ENCODE measurements around the gene C11orf97. TPM values are rescaled to one million over a fixed set of nuclear protein-coding genes. Genes with fewer than 3 reads are reported as not detected.
A peak's percentile ranks its signal among the peaks of the same experiment; 100 is the strongest.
"Not testable (repeated sequence)": the region's sequence is repeated elsewhere in the genome, so short reads cannot be mapped to it uniquely, and the experiment has no call there.

Gene C11orf97
- total and polyA plus RNA-seq, 3 experiments from 2014 or later = not detected

GRCh38 chr11:94494126-94494680, 18.1 kb upstream of the C11orf97 start:
- no peaks in the 10 kb centered on the region for H3K9me3 Mint-ChIP-seq
- DNase-seq = no peak
- peak overlapping the region; percentile 91 for H3K27ac ChIP-seq (ENCODE audit: low read depth, low read length)
- ChIA-PET POLR2A (interaction anchor here (0.6 to 1.0 kb wide), 2 partner anchors 18 to 1100 kb away, joined by 3 read pairs; partner anchors contain the start of gene C11orf97), CTCF (interaction anchor here (1.7 kb wide), 1 partner anchor 11 kb away, joined by 6 read pairs; no protein-coding TSS in a partner anchor)
- peaks cover 29% of the 10 kb centered on the region for H3K36me3 ChIP-seq (ENCODE audit: insufficient read depth, low read length)
- peak overlapping the region; percentile 90 to 99 (median 96) for H3K4me3 Mint-ChIP-seq
- H3K4me1 Mint-ChIP-seq = peaks cover 47 to 59% (median 59%) of the 10 kb centered on the region in 3 donors
- no peaks in the 10 kb centered on the region for H3K27me3 ChIP-seq (ENCODE audit: insufficient read depth, low read length, poor library complexity, severe bottlenecking)
- H3K4me3 ChIP-seq (ENCODE audit: low read length) = peak overlapping the region; percentile 84
- no peaks in the 10 kb centered on the region for H3K9me3 ChIP-seq (ENCODE audit: low read length)
- H3K4me1 ChIP-seq (ENCODE audit: insufficient read depth, low read length) = peaks cover 31% of the 10 kb centered on the region
- H3K36me3 Mint-ChIP-seq = peaks cover 5 to 52% (median 16%) of the 10 kb centered on the region in 3 donors
- H3K27ac Mint-ChIP-seq = peak overlapping the region; percentile 84 to 99 (median 98)
- no peaks in the 10 kb centered on the region for H3K27me3 Mint-ChIP-seq

DNA sequence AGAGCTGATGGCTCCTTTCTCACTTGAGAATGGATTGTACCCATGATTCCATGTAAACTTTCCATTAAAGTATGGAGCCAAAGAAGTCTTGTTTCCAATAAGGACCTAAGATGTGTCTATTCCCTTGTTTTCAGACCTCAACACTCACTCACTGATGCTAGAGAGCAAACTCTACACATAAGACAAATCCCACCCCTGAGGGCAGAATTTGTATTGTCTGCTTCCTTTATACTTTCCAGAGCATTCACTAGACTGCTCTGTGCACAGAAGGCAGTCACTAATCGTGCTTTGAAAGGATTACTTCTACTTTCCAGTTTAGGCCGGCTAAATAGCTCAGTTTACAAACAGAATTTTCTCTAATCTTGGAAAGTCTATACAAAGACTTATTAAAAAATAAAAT, 12.1 kb upstream of the C11orf97 start:
- H3K9me3 Mint-ChIP-seq = no peaks in the 10 kb centered on the region
- peaks cover 21% of the 10 kb centered on the region for H3K36me3 ChIP-seq (ENCODE audit: insufficient read depth, low read length)
- DNase-seq = no peak
- H3K4me3 ChIP-seq (ENCODE audit: low read length) = no peak overlapping the region
- ChIA-PET POLR2A (no interaction called here), CTCF (no interaction called here)
- peaks cover 13 to 28% (median 15%) of the 10 kb centered on the region in 3 donors for H3K4me1 Mint-ChIP-seq
- H3K27me3 ChIP-seq (ENCODE audit: insufficient read depth, low read length, poor library complexity, severe bottlenecking) = no peaks in the 10 kb centered on the region
- peaks cover 0 to 59% (median 9%) of the 10 kb centered on the region in 3 donors for H3K36me3 Mint-ChIP-seq
- no peak overlapping the region for H3K4me3 Mint-ChIP-seq
- H3K27ac ChIP-seq (ENCODE audit: low read depth, low read length) = no peak overlapping the region
- H3K27ac Mint-ChIP-seq = peak overlapping the region in 2 of 8 donors; percentile 3 to 20
- H3K4me1 ChIP-seq (ENCODE audit: insufficient read depth, low read length) = peaks cover 6% of the 10 kb centered on the region
- no peaks in the 10 kb centered on the region for H3K27me3 Mint-ChIP-seq
- no peaks in the 10 kb centered on the region for H3K9me3 ChIP-seq (ENCODE audit: low read length)

DNA sequence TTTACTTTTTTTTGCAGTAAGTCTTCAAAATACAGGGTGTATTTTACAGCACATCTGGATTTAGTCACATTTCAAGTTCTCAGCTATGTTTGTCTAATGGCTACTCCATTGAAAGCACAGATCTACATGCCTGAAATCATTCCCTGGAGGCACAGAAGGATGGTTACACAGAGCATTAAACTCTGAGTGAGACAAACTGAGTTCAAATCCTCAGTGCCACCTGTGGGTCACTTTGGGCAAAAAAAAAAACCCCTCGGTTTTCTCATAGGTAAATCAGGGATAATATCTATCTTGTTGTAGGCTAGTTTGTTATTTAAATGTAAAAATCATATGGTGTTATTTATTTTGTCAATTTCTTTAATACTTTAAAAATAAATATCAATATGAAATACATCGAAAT, 10.7 kb upstream of the C11orf97 start:
- H3K9me3 ChIP-seq (ENCODE audit: low read length) = no peaks in the 10 kb centered on the region
- H3K27ac Mint-ChIP-seq = no peak overlapping the region
- no peaks in the 10 kb centered on the region for H3K27me3 Mint-ChIP-seq
- H3K4me1 Mint-ChIP-seq = peaks cover 4 to 16% (median 4%) of the 10 kb centered on the region in 3 donors
- H3K27ac ChIP-seq (ENCODE audit: low read depth, low read length) = no peak overlapping the region
- H3K4me1 ChIP-seq (ENCODE audit: insufficient read depth, low read length) = no peaks in the 10 kb centered on the region
- no peak overlapping the region for H3K4me3 ChIP-seq (ENCODE audit: low read length)
- H3K4me3 Mint-ChIP-seq = no peak overlapping the region
- POLR2A ChIA-PET = no interaction called here
- peaks cover 0 to 56% (median 9%) of the 10 kb centered on the region in 3 donors for H3K36me3 Mint-ChIP-seq
- CTCF ChIA-PET = interaction anchor here (0.5 to 1.1 kb wide), 3 partner anchors 11 to 606 kb away, joined by 3 to 4 read pairs (median 4); partner anchors contain the start of gene C11orf97
- no peaks in the 10 kb centered on the region for H3K27me3 ChIP-seq (ENCODE audit: insufficient read depth, low read length, poor library complexity, severe bottlenecking)
- DNase-seq = no peak
- no peaks in the 10 kb centered on the region for H3K9me3 Mint-ChIP-seq
- H3K36me3 ChIP-seq (ENCODE audit: insufficient read depth, low read length) = peaks cover 20% of the 10 kb centered on the region

DNA sequence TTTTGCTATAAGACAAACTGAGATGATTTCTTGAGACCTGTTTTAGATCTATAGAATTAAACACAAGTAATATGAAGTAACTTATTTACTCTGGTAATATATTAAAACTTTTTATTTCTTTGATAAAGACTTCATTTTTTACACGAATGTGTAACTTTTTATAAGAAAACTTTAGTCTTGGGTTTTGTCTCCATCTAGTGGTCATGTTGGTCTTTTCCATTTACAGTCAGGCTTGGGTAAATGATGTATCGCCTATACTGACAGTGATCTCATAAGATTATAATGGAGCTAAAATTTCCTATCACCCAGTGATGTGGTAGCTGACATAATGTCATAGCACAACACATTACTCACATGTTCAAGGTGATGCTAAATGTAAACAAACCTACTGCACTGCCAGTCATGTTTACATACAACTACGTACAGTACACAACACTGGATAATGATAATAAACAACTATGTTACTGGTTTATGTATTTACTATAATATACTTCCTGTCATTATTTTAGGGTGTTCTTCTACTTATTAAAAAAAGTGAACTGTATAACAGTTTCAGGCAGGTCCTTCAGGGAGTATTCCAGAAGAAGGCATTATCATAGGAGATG, 7.5 kb upstream of the C11orf97 start:
- Mint-ChIP-seq H3K27me3 (peaks cover 3 to 4% of the 10 kb centered on the region in 2 donors), H3K4me3 (no peak overlapping the region), H3K4me1 (peaks cover 0 to 2% (median 0%) of the 10 kb centered on the region in 3 donors), H3K9me3 (no peaks in the 10 kb centered on the region), H3K27ac (no peak overlapping the region), H3K36me3 (peaks cover 0 to 25% (median 2%) of the 10 kb centered on the region in 3 donors)
- DNase-seq = peak in 2 of 5 donors; percentile 36
- Histone ChIP-seq H3K27me3 (ENCODE audit: insufficient read depth, low read length, poor library complexity, severe bottlenecking) (no peaks in the 10 kb centered on the region), H3K4me1 (ENCODE audit: insufficient read depth, low read length) (no peaks in the 10 kb centered on the region), H3K4me3 (ENCODE audit: low read length) (no peak overlapping the region), H3K36me3 (ENCODE audit: insufficient read depth, low read length) (no peaks in the 10 kb centered on the region), H3K27ac (ENCODE audit: low read depth, low read length) (no peak overlapping the region), H3K9me3 (ENCODE audit: low read length) (no peaks in the 10 kb centered on the region)
- POLR2A ChIA-PET = no interaction called here
- CTCF ChIA-PET = interaction anchor here (0.7 to 1.5 kb wide), 9 partner anchors 10 to 692 kb away, joined by 3 to 8 read pairs (median 4); partner anchors contain the start of genes ANKRD49 and MRE11

GRCh38 chr11:94506513-94506912, 5.7 kb upstream of the C11orf97 start:
- H3K36me3 ChIP-seq (ENCODE audit: insufficient read depth, low read length); POLR2A ChIA-PET; H3K4me1 Mint-ChIP-seq; H3K27me3 ChIP-seq (ENCODE audit: insufficient read depth, low read length, poor library complexity, severe bottlenecking); H3K9me3 ChIP-seq (ENCODE audit: low read length); H3K9me3 Mint-ChIP-seq; H3K27ac Mint-ChIP-seq; H3K36me3 Mint-ChIP-seq; DNase-seq; H3K27ac ChIP-seq (ENCODE audit: low read depth, low read length); H3K27me3 Mint-ChIP-seq; H3K4me3 ChIP-seq (ENCODE audit: low read length); H3K4me3 Mint-ChIP-seq; H3K4me1 ChIP-seq (ENCODE audit: insufficient read depth, low read length): not testable (repeated sequence)
- CTCF ChIA-PET = interaction anchor here (0.9 kb wide), 1 partner anchor 180 kb away, joined by 4 read pairs; no protein-coding TSS in a partner anchor

GRCh38 chr11:94507485-94507884, 4.8 kb upstream of the C11orf97 start:
- POLR2A ChIA-PET = no interaction called here
- Mint-ChIP-seq H3K27ac (no peak overlapping the region), H3K4me3 (no peak overlapping the region), H3K36me3 (peaks cover 0 to 5% (median 2%) of the 10 kb centered on the region in 3 donors), H3K4me1 (peaks cover 8 to 10% (median 8%) of the 10 kb centered on the region in 3 donors), H3K27me3 (peaks cover 5 to 12% of the 10 kb centered on the region in 2 donors), H3K9me3 (no peaks in the 10 kb centered on the region)
- no peak overlapping the region for H3K27ac ChIP-seq (ENCODE audit: low read depth, low read length)
- no peaks in the 10 kb centered on the region for H3K9me3 ChIP-seq (ENCODE audit: low read length)
- no peaks in the 10 kb centered on the region for H3K27me3 ChIP-seq (ENCODE audit: insufficient read depth, low read length, poor library complexity, severe bottlenecking)
- H3K4me1 ChIP-seq (ENCODE audit: insufficient read depth, low read length) = peaks cover 5% of the 10 kb centered on the region
- no peak overlapping the region for H3K4me3 ChIP-seq (ENCODE audit: low read length)
- no peaks in the 10 kb centered on the region for H3K36me3 ChIP-seq (ENCODE audit: insufficient read depth, low read length)
- no peak for DNase-seq
- CTCF ChIA-PET = no interaction called here

GRCh38 chr11:94513091-94513490, 830 bp downstream of the C11orf97 start:
- ChIA-PET CTCF (interaction anchor here (1.0 to 1.3 kb wide), 4 partner anchors 9 to 377 kb away, joined by 3 to 4 read pairs (median 4); no protein-coding TSS in a partner anchor), POLR2A (interaction anchor here (1.0 kb wide), 1 partner anchor 19 kb away, joined by 3 read pairs; the partner anchor contains the start of genes ANKRD49 and MRE11)
- Histone ChIP-seq H3K36me3 (ENCODE audit: insufficient read depth, low read length) (no peaks in the 10 kb centered on the region), H3K4me3 (ENCODE audit: low read length) (no peak overlapping the region), H3K9me3 (ENCODE audit: low read length) (no peaks in the 10 kb centered on the region), H3K4me1 (ENCODE audit: insufficient read depth, low read length) (peaks cover 14% of the 10 kb centered on the region), H3K27me3 (ENCODE audit: insufficient read depth, low read length, poor library complexity, severe bottlenecking) (peaks cover 4% of the 10 kb centered on the region), H3K27ac (ENCODE audit: low read depth, low read length) (no peak overlapping the region)
- Mint-ChIP-seq H3K4me3 (peak overlapping the region; percentile 26 to 89 (median 79)), H3K36me3 (no peaks in the 10 kb centered on the region), H3K9me3 (no peaks in the 10 kb centered on the region), H3K27ac (peak overlapping the region in 2 of 8 donors; percentile 71 to 84), H3K4me1 (peaks cover 16 to 19% (median 19%) of the 10 kb centered on the region in 3 donors), H3K27me3 (peaks cover 7 to 25% of the 10 kb centered on the region in 2 donors)
- no peak for DNase-seq

- H3K4me3 Mint-ChIP-seq = no peak overlapping the region
- Histone ChIP-seq H3K36me3 (ENCODE audit: insufficient read depth, low read length) (no peaks in the 10 kb centered on the region), H3K27me3 (ENCODE audit: insufficient read depth, low read length, poor library complexity, severe bottlenecking) (peaks cover 4% of the 10 kb centered on the region), H3K4me1 (ENCODE audit: insufficient read depth, low read length) (peaks cover 14% of the 10 kb centered on the region), H3K9me3 (ENCODE audit: low read length) (no peaks in the 10 kb centered on the region), H3K4me3 (ENCODE audit: low read length) (no peak overlapping the region), H3K27ac (ENCODE audit: low read depth, low read length) (no peak overlapping the region)
- peaks cover 4 to 19% of the 10 kb centered on the region in 2 donors for H3K27me3 Mint-ChIP-seq
- H3K36me3 Mint-ChIP-seq = no peaks in the 10 kb centered on the region
- DNase-seq = no peak
- CTCF ChIA-PET = interaction anchor here (1.0 kb wide), 1 partner anchor 10 kb away, joined by 4 read pairs; no protein-coding TSS in a partner anchor
- no peaks in the 10 kb centered on the region for H3K9me3 Mint-ChIP-seq
- no peak overlapping the region for H3K27ac Mint-ChIP-seq
- POLR2A ChIA-PET = no interaction called here
- H3K4me1 Mint-ChIP-seq = peaks cover 16 to 19% (median 19%) of the 10 kb centered on the region in 3 donors
Measured at GRCh38 chr11:94515398-94515797, 3.1 kb downstream of the C11orf97 start.

All from CD8-positive, alpha-beta memory T cell (primary cell).